Fibroblast of mammary gland (primary cell): ENCODE measurements around the gene TSSC4.
A peak's percentile ranks its signal among the peaks of the same experiment; 100 is the strongest.

Source experiments
- DNase-seq: peaks from one replicate; pipeline ENCODE4 v3.0.0-alpha.2; 2010; ENCODE audit warnings: low read depth
- H3K4me3 ChIP-seq: 2 replicates; pipeline ENCODE4 v1.5.1; 2011; ENCODE audit warnings: low read depth, mild to moderate bottlenecking, low read length, moderate library complexity; ENCODE audit not compliant: control insufficient read depth
- TF ChIP-seq, protein P1 (sequence below): conservative IDR thresholded peaks from 2 replicates; pipeline ENCODE4 v1.5.1; 2011; ENCODE audit warnings: low read depth, low read length, inconsistent platforms; ENCODE audit not compliant: control insufficient read depth, insufficient read depth

TSSC4 gene

DNA sequence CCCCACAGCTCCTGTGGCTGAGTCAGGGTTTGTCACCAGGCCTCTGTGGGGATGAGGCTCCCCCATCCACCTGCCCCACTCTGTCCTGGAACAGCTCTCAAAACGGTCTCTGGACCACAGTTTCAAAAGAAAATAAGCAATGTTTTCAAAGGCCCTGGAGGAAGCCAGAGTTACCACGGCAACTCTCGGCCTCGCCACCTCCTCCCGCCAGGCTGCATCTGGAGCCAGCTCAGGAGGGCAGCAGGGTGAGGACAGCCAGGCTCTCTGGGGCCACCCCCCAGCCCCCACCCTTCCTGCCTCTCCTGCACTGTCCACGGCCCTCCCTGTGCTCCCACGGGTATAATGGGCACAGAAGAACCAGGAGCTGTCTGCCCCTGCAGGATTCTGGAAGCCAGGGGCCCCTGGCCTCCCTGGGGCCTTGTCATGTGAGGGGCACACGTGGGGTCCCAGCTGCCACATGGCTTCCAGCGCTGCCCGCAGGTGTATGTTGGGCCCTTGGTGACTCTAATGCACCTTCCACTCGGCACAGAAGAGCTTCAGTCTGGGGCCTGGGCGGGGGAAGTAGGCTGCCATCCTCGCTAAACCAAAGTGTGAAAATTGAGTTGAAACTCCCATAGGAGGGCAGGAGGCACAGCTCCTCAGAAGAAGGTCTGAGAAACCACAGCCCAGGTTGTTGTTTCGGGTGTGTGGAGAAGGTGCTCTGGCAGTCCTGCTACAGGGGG, 13.1 kb upstream of the TSSC4 start:
- TF ChIP-seq, protein P1, sequence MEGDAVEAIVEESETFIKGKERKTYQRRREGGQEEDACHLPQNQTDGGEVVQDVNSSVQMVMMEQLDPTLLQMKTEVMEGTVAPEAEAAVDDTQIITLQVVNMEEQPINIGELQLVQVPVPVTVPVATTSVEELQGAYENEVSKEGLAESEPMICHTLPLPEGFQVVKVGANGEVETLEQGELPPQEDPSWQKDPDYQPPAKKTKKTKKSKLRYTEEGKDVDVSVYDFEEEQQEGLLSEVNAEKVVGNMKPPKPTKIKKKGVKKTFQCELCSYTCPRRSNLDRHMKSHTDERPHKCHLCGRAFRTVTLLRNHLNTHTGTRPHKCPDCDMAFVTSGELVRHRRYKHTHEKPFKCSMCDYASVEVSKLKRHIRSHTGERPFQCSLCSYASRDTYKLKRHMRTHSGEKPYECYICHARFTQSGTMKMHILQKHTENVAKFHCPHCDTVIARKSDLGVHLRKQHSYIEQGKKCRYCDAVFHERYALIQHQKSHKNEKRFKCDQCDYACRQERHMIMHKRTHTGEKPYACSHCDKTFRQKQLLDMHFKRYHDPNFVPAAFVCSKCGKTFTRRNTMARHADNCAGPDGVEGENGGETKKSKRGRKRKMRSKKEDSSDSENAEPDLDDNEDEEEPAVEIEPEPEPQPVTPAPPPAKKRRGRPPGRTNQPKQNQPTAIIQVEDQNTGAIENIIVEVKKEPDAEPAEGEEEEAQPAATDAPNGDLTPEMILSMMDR, result no peak
- peak; percentile 47 for DNase-seq
- H3K4me3 ChIP-seq, result no peak overlapping the region

DNA sequence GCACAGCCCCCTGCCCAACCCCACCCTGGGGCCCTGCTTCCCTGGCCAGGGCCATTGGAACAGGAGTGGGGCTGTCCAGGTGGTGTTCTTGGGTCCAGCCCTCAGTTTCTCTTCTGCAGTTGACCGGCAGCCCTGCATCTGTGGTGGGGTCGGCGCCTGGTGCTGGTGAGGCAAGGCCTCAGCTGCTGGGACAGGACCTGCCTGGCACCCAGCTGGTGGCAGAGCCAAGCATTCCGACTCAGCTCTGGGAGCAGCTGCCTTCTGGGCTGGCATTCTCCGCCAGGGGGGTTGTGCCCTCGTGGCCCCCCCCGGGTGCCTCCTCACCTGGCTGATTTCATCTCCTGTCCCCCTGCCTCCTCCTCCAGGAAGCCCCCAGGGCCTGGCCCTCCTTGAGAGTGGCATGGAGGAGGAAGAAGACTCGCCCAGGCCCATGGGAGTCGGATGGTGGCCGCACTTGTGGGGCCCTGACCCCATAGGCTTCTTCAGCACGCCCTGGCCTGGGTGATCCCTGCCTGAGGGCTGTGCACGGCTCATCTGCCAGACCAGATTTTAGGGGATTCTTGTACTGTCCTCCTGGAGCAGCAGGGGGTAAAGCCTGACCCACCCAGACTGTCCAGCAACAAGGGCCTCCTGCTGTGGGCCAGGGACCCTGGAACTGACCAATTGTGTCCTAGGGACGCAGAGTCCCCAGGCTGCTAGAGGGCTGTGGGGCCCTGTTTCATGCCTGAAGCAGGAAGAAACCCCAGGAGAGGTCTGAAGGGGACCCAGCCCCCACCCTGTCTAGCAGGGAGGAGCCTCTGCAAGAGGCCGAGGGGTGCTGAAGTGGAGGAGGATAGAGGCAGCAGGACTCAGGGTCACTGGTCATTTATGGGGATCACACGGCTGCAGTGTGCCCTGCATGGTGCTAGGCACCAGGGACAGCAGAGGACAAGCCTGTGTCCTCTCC, 11.8 kb upstream of the TSSC4 start:
- no peak overlapping the region for H3K4me3 ChIP-seq
- no peak for DNase-seq
- TF ChIP-seq, protein P1, result no peak

DNA sequence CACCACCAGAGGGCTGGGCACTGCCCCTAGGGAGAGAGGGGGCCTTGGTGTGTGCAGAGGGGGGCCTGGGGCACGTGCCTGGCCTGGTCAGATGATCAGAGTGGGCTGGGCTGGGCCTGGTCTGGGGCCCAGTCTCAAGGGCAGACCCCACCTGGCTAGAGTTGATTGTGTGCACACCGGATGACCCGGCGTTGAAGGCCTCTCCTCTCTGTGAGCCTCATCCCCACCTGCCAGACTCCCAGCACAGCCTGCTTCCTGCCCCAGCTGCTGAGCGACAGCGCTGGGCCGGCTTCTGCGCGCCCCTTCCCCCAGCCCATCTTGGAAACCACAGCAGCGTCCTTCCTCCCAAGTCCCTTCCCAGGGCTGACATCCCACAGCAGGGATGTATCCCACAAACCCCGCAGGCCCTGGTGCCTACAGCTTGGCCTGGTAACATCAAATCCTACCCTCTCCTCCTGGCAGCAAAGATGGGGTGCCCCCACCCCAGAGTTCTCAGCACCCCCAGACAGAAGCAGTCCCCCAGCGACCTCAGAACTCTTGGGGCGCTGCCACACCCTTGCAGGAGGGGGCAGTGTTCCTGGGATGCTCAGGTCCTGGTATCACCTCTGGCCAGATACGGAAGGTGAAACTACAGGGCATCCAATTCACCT, 11.0 kb upstream of the TSSC4 start:
- TF ChIP-seq, protein P1, result no peak
- no peak overlapping the region for H3K4me3 ChIP-seq
- DNase-seq, result no peak

DNA sequence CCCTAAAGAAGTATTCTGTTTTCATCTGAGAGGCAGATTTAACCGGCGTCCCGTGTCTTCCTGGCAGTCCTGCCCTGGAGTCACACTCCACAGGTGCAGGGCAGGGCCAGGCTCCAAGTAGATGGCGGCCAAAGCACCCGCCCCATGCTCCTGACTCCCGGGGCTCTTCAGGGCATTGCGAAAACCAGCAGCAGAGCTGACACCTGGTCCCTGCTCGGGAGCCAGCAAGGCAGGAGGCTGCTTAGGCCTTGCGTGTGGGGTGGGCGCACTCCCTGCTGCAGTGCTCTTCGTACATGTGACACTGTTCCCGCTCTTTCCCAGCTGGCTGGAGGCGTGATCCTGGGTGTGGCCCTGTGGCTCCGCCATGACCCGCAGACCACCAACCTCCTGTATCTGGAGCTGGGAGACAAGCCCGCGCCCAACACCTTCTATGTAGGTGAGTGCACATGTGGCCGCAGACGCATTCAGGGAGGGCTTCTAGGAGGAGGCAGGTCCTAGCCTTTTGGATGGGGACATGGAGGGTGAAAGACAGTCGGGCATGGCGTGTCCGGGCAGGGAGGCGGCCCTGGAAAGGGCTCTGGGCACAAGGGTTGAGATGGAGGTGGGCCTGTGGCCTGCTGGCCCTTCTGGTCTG, 10.3 kb upstream of the TSSC4 start:
- peak; percentile 19 for DNase-seq
- TF ChIP-seq, protein P1, result no peak
- H3K4me3 ChIP-seq, result no peak overlapping the region

DNA sequence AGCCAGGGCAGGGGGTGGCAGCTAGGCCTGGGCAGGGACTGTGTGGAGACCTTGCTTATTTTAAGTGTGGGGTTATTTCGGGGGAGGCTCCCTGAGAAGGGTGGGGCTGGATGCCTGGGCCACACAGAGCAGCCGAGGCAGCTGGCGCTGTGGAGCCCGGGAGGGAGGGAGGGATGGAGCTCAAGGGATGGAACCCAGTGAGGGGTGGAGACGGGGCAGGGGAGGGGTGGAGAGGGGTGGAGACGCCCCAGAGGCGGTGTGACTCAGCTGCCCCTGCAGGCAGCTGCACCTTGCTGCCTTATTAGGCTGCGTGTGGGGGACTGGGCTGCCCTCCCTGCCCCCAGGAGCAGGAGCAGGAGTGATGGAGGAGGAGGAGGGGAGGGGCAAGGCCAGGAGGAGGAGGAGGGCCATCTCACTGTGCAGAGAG, 9.8 kb upstream of the TSSC4 start:
- TF ChIP-seq, protein P1, result no peak
- peak; percentile 84 for DNase-seq
- H3K4me3 ChIP-seq, result no peak overlapping the region
